Gastrocnemius medialis (tissue), 4 donors: Measurements from ENCODE around the gene RCSD1.

Experiments used
- CTCF ChIP-seq, 5 experiments: fragments of 450-650 bp in 3 of 5; fragments of 200-600 bp in 2 of 5; sonication (generic) in 2 of 5; IDR thresholded peaks in 4 of 5; conservative IDR thresholded peaks in 1 of 5; 1 replicate in 4 of 5; 2 replicates in 1 of 5; pipeline ENCODE4 v1.5.1; 2016 to 2019; ENCODE audit warnings: antibody characterized with exemption in 5 of 5, mild to moderate bottlenecking in 3 of 5, moderate library complexity in 3 of 5
- POLR2A ChIP-seq, 2 donors: fragments of 450-650 bp; IDR thresholded peaks; one replicate each; pipeline ENCODE4 v1.6.1; 2017; ENCODE audit warnings: antibody characterized with exemption in 2 of 2, mild to moderate bottlenecking in 2 of 2, moderate library complexity in 2 of 2

GRCh38 chr1:167635156-167635648 is 5.2 kb downstream of the RCSD1 start:
- TF ChIP-seq CTCF (IDR thresholded peaks at IDR 0.05 in 4 of 5, conservative IDR thresholded peaks at IDR 0.05 in 1 of 5), result no peak
- no peak for TF ChIP-seq POLR2A (IDR thresholded peaks at IDR 0.05)
